ENCODE data around the gene FAM111A. TPM values are rescaled to one million over a fixed set of nuclear protein-coding genes. Genes with fewer than 3 reads are reported as not detected.
A peak's percentile ranks its signal among the peaks of the same experiment; 100 is the strongest.

FAM111A gene
- total RNA-seq, 5 donors from 2014 or later (not counting 1 experiment from before 2014, with no cell fraction given), result 75.9 to 90.2 (median 78.9) TPM

DNA sequence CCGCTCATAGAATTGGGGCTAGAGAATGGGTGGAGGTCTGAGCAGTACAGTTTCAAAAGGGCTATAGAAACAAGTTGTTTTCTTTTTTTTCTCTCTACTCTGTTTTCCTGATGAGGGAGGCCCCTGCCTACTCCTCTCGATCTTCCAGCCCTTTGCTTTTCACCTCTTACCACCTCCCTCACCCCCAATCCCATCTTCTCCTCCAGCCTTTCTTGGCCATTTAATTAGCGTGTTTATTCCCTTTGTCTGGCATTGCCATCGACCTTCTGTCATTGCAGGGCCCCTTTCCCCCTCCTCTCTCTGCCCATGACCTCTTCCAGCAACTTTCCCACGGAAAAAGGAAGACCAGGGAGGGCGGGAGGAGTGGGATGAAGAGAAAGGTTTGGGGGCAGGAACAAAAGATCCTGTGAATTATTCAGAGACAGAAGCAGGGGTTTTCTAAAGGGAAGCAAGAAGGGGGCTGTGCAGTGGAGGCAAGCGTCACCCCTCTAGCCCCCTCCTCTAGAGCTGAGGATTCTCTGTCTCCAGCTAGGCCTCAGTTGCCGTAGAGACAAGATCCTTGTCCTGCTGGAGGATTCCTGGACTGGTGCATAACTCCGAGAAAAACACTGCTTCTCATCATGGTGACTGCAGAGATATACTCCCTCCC is 42.2 kb downstream of the FAM111A start:
- Histone ChIP-seq H3K27me3 (replicated peaks in 1 of 2; ENCODE audit: control insufficient read depth in 2 of 2, extremely low read depth in 1 of 2, insufficient read depth in 2 of 2, low read length in 1 of 2) (peaks cover 0 to 13% of the 10 kb centered on the region in 2 experiments), H3K4me3 (ENCODE audit: control insufficient read depth in 1 of 2, extremely low read depth in 1 of 2, low read length in 1 of 2) (no peak overlapping the region), H3K36me3 (ENCODE audit: control insufficient read depth in 2 of 2, extremely low read depth in 1 of 2, insufficient read depth in 1 of 2, low read length in 1 of 2) (no peaks in the 10 kb centered on the region), H3K4me1 (ENCODE audit: control insufficient read depth in 1 of 2, extremely low read depth in 1 of 2, insufficient read depth in 2 of 2, low read length in 2 of 2) (no peaks in the 10 kb centered on the region), H3K9me3 (no peaks in the 10 kb centered on the region), H3K27ac (ENCODE audit: low read length) (no peak overlapping the region)
- H3K27me3 Mint-ChIP-seq, result peaks cover 0 to 4% of the 10 kb centered on the region in 2 donors
- no peak overlapping the region for H3K4me3 Mint-ChIP-seq
- DNase-seq (no peak), ATAC-seq (replicated peaks in 1 of 4) (no peak)
- peaks cover 9% of the 10 kb centered on the region for H3K36me3 Mint-ChIP-seq
- peaks cover 0 to under 1% (median 0%) of the 10 kb centered on the region in 3 donors for H3K9me3 Mint-ChIP-seq
- POLR2A ChIA-PET, result interaction anchor here (0.7 kb wide), 2 partner anchors 8 to 15 kb away, joined by 3 read pairs; no protein-coding TSS in a partner anchor
- H3K27ac Mint-ChIP-seq, result no peak overlapping the region
- 100% methylated on average over 1 of the region's 9 CpGs for WGBS (ENCODE audit: insufficient coverage)
- CTCF ChIA-PET, result interaction anchor here (0.8 to 3.0 kb wide), 3 partner anchors 14 to 18 kb away, joined by 3 to 33 read pairs (median 8); partner anchors contain the start of gene DTX4 (in 1 of the 2)
- peaks cover 0 to 2% (median 0%) of the 10 kb centered on the region in 3 donors for H3K4me1 Mint-ChIP-seq

DNA sequence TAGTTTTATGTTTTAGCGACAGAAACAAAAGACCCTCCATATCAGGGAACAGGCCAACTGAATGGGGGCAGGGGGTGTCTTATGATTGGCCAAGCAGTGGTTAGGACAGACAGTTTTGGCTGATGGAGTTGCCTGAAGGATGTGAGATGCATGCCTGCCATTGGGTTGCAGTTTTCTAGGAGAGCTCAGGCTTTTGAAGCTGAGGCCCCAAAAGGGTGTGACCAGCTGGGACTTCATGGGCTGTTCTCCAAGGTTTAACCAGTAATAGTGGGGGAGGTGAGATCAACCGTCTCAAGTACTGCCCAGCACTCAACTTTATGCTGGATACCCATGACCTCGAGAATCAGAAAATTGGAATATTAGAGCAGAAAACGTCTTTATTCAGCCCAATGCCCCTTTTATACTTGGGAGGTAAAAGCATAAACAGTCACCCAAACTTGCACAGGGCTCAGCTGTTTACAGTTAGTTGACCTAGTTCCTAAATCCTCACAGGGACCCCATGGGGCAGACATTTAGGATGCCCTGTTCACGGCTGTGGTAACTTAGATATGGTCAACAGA is 42.8 kb downstream of the FAM111A start:
- Mint-ChIP-seq H3K36me3 (peaks cover 9% of the 10 kb centered on the region), H3K9me3 (no peaks in the 10 kb centered on the region), H3K4me1 (peaks cover 0 to 2% (median 0%) of the 10 kb centered on the region in 3 donors), H3K27me3 (peaks cover 0 to 4% of the 10 kb centered on the region in 2 donors), H3K4me3 (no peak overlapping the region), H3K27ac (no peak overlapping the region)
- no peak for DNase-seq
- no peak for ATAC-seq (replicated peaks in 1 of 4)
- ChIA-PET CTCF (interaction anchor here (0.8 to 3.0 kb wide), 8 partner anchors 11 to 108 kb away, joined by 3 to 33 read pairs (median 6); partner anchors contain the start of gene DTX4 (in 2 of the 2)), POLR2A (interaction anchor here (0.7 kb wide), 2 partner anchors 9 to 14 kb away, joined by 3 read pairs; no protein-coding TSS in a partner anchor)
- 89% methylated on average over 1 of the region's 5 CpGs for WGBS (ENCODE audit: insufficient coverage)
- H3K36me3 ChIP-seq (ENCODE audit: control insufficient read depth in 2 of 2, extremely low read depth in 1 of 2, insufficient read depth in 1 of 2, low read length in 1 of 2), result no peaks in the 10 kb centered on the region
- peaks cover 0 to 13% of the 10 kb centered on the region in 2 experiments for H3K27me3 ChIP-seq (replicated peaks in 1 of 2; ENCODE audit: control insufficient read depth in 2 of 2, extremely low read depth in 1 of 2, insufficient read depth in 2 of 2, low read length in 1 of 2)
- H3K9me3 ChIP-seq, result no peaks in the 10 kb centered on the region
- H3K4me1 ChIP-seq (ENCODE audit: control insufficient read depth in 1 of 2, extremely low read depth in 1 of 2, insufficient read depth in 2 of 2, low read length in 2 of 2), result no peaks in the 10 kb centered on the region
- H3K4me3 ChIP-seq (ENCODE audit: control insufficient read depth in 1 of 2, extremely low read depth in 1 of 2, low read length in 1 of 2), result no peak overlapping the region
- no peak overlapping the region for H3K27ac ChIP-seq (ENCODE audit: low read length)

DNA sequence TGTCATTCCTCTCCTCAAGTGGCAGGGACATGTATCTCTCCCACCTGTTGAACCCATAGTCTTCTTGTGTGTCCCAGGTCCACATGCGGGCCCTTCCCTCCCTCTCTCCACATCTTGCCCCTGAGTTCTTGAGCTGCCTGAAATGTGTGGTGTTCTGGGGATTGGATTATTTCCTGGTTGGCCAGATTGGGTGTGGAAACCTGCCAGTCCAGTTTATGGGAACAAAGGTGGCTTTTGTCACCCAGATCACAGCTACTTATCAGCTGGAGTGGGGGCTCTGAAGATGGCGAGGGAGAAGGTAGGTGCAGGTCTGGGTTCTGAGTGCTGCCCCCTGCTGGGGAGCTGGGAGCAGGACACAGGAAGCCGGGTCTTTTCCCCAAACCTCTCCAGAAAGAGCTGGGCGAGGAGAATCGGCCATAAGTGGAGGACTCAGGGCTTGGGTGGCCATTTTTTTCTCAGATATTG is 43.5 kb downstream of the FAM111A start:
- Mint-ChIP-seq H3K27ac (no peak overlapping the region), H3K4me3 (no peak overlapping the region), H3K4me1 (peaks cover 0 to 2% (median 0%) of the 10 kb centered on the region in 3 donors), H3K36me3 (peaks cover 12% of the 10 kb centered on the region), H3K9me3 (no peaks in the 10 kb centered on the region), H3K27me3 (peaks cover 0 to 4% of the 10 kb centered on the region in 2 donors)
- ATAC-seq (replicated peaks in 1 of 4), result peak; percentile 54 to 71 (median 61)
- WGBS (ENCODE audit: insufficient coverage), result no CpG with 5 or more reads among the region's 5 CpGs
- Histone ChIP-seq H3K4me1 (ENCODE audit: control insufficient read depth in 1 of 2, extremely low read depth in 1 of 2, insufficient read depth in 2 of 2, low read length in 2 of 2) (no peaks in the 10 kb centered on the region), H3K4me3 (ENCODE audit: control insufficient read depth in 1 of 2, extremely low read depth in 1 of 2, low read length in 1 of 2) (no peak overlapping the region), H3K36me3 (ENCODE audit: control insufficient read depth in 2 of 2, extremely low read depth in 1 of 2, insufficient read depth in 1 of 2, low read length in 1 of 2) (no peaks in the 10 kb centered on the region), H3K27me3 (replicated peaks in 1 of 2; ENCODE audit: control insufficient read depth in 2 of 2, extremely low read depth in 1 of 2, insufficient read depth in 2 of 2, low read length in 1 of 2) (peaks cover 0 to 13% of the 10 kb centered on the region in 2 experiments), H3K27ac (ENCODE audit: low read length) (no peak overlapping the region), H3K9me3 (no peaks in the 10 kb centered on the region)
- ChIA-PET CTCF (interaction anchor here (0.7 to 3.0 kb wide), 13 partner anchors 12 to 483 kb away, joined by 3 to 33 read pairs (median 4); partner anchors contain the start of genes DTX4 (in 2 of the 2) and PATL1 (in 1 of the 2)), POLR2A (interaction anchor here in 1 of 2 donors (0.5 kb wide), 1 partner anchor 15 kb away, joined by 4 read pairs; no protein-coding TSS in a partner anchor)
- peak in 29 of 35 experiments; percentile 12 to 72 (median 38) for DNase-seq

DNA sequence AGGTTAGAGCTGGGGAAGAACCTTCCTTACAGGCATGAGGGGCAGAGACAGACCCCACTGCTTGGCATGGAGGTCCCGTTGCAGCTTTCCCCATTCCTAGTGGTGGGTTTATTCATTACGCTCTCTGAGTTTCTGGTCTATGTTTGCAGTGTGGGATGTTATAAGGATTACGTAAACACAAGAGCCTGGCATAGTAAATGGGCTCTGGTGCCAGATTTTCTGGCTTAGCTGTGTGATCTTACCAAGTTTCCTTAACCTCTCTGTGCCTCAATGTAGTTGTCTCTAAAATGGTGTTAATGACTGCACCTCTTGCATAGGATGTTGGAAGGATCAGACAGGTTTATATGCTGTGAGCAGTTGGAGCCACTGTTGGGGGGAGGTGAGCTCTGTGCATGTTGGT is 44.4 kb downstream of the FAM111A start:
- ChIA-PET CTCF (interaction anchor here (0.5 to 3.0 kb wide), 6 partner anchors 12 to 248 kb away, joined by 3 to 33 read pairs (median 8); partner anchors contain the start of gene DTX4 (in 2 of the 2)), POLR2A (no interaction called here)
- no peaks in the 10 kb centered on the region for H3K9me3 ChIP-seq
- Mint-ChIP-seq H3K9me3 (no peaks in the 10 kb centered on the region), H3K4me3 (no peak overlapping the region), H3K27ac (no peak overlapping the region), H3K36me3 (peaks cover 12% of the 10 kb centered on the region), H3K27me3 (peaks cover 0 to 4% of the 10 kb centered on the region in 2 donors), H3K4me1 (peaks cover 0 to 2% (median 0%) of the 10 kb centered on the region in 3 donors)
- ATAC-seq (replicated peaks in 1 of 4), result no peak
- 80% methylated on average over 2 of the region's 3 CpGs for WGBS (ENCODE audit: insufficient coverage)
- no peaks in the 10 kb centered on the region for H3K4me1 ChIP-seq (ENCODE audit: control insufficient read depth in 1 of 2, extremely low read depth in 1 of 2, insufficient read depth in 2 of 2, low read length in 2 of 2)
- H3K4me3 ChIP-seq (ENCODE audit: control insufficient read depth in 1 of 2, extremely low read depth in 1 of 2, low read length in 1 of 2), result no peak overlapping the region
- no peak for DNase-seq
- H3K27me3 ChIP-seq (replicated peaks in 1 of 2; ENCODE audit: control insufficient read depth in 2 of 2, extremely low read depth in 1 of 2, insufficient read depth in 2 of 2, low read length in 1 of 2), result peaks cover 0 to 13% of the 10 kb centered on the region in 2 experiments
- no peak overlapping the region for H3K27ac ChIP-seq (ENCODE audit: low read length)
- H3K36me3 ChIP-seq (ENCODE audit: control insufficient read depth in 2 of 2, extremely low read depth in 1 of 2, insufficient read depth in 1 of 2, low read length in 1 of 2), result no peaks in the 10 kb centered on the region

DNA sequence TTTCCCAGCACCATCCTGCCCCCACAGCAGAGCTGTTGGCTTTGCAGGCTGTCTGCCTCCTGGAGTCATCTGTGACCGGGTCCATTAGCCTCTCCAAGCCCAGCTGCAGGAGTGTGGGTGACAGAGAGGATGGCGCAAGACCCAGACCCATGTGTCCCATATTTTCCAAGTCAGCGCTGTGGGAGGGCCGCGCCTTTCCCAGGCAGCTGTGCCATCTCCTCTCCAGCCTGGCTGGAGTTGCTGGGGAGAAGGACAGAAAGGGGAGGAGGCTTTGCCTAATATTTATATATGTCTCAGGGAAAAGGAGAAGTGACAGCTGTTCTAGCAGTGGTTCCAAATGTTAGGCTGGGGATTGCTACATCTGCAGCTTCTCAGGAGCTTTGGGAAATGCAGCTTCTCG is 44.9 kb downstream of the FAM111A start:
- H3K27ac ChIP-seq (ENCODE audit: low read length), result no peak overlapping the region
- H3K27me3 ChIP-seq (replicated peaks in 1 of 2; ENCODE audit: control insufficient read depth in 2 of 2, extremely low read depth in 1 of 2, insufficient read depth in 2 of 2, low read length in 1 of 2), result peaks cover 0 to 10% of the 10 kb centered on the region in 2 experiments
- Mint-ChIP-seq H3K27me3 (peaks cover 0 to 4% of the 10 kb centered on the region in 2 donors), H3K9me3 (no peaks in the 10 kb centered on the region), H3K36me3 (peaks cover 12% of the 10 kb centered on the region), H3K4me3 (no peak overlapping the region), H3K4me1 (peaks cover 0 to 2% (median 0%) of the 10 kb centered on the region in 3 donors), H3K27ac (no peak overlapping the region)
- DNase-seq (no peak), ATAC-seq (replicated peaks in 1 of 4) (no peak)
- no peak overlapping the region for H3K4me3 ChIP-seq (ENCODE audit: control insufficient read depth in 1 of 2, extremely low read depth in 1 of 2, low read length in 1 of 2)
- H3K4me1 ChIP-seq (ENCODE audit: control insufficient read depth in 1 of 2, extremely low read depth in 1 of 2, insufficient read depth in 2 of 2, low read length in 2 of 2), result no peaks in the 10 kb centered on the region
- WGBS (ENCODE audit: insufficient coverage), result 33% methylated on average over 1 of the region's 6 CpGs
- H3K9me3 ChIP-seq, result no peaks in the 10 kb centered on the region
- POLR2A ChIA-PET, result no interaction called here
- CTCF ChIA-PET, result interaction anchor here (0.6 to 3.0 kb wide), 5 partner anchors 13 to 493 kb away, joined by 4 to 33 read pairs (median 8); partner anchors contain the start of gene DTX4 (in 2 of the 2)
- H3K36me3 ChIP-seq (ENCODE audit: control insufficient read depth in 2 of 2, extremely low read depth in 1 of 2, insufficient read depth in 1 of 2, low read length in 1 of 2), result no peaks in the 10 kb centered on the region

DNA sequence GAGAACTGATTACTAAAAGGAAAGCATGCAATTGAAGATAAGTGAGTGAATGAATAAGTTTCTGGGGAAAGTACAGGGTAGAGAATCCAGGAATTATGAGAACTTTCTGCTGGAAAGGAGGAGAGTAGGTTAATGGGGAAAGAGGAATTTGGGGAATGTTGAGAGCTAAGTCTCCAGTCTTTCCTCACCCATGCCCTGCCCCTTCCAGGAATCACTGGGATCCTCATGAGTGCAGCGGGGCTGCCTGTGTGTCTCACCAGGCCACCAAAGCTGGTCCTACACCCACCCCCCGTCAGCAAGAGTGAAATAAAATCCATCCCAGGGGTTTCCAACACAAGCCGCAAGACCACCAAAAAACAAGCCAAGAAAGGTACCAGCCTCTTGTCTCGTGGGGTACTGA is 46.3 kb downstream of the FAM111A start:
- ChIA-PET CTCF (no interaction called here), POLR2A (no interaction called here)
- H3K4me3 Mint-ChIP-seq, result no peak overlapping the region
- H3K27ac Mint-ChIP-seq, result no peak overlapping the region
- DNase-seq, result no peak
- H3K9me3 ChIP-seq, result no peaks in the 10 kb centered on the region
- no peak overlapping the region for H3K4me3 ChIP-seq (ENCODE audit: control insufficient read depth in 1 of 2, extremely low read depth in 1 of 2, low read length in 1 of 2)
- peaks cover 12% of the 10 kb centered on the region for H3K36me3 Mint-ChIP-seq
- H3K4me1 ChIP-seq (ENCODE audit: control insufficient read depth in 1 of 2, extremely low read depth in 1 of 2, insufficient read depth in 2 of 2, low read length in 2 of 2), result no peaks in the 10 kb centered on the region
- peaks cover 0 to 10% of the 10 kb centered on the region in 2 experiments for H3K27me3 ChIP-seq (replicated peaks in 1 of 2; ENCODE audit: control insufficient read depth in 2 of 2, extremely low read depth in 1 of 2, insufficient read depth in 2 of 2, low read length in 1 of 2)
- H3K36me3 ChIP-seq (ENCODE audit: control insufficient read depth in 2 of 2, extremely low read depth in 1 of 2, insufficient read depth in 1 of 2, low read length in 1 of 2), result no peaks in the 10 kb centered on the region
- peaks cover 0 to 2% (median 0%) of the 10 kb centered on the region in 3 donors for H3K4me1 Mint-ChIP-seq
- H3K9me3 Mint-ChIP-seq, result no peaks in the 10 kb centered on the region
- H3K27ac ChIP-seq (ENCODE audit: low read length), result no peak overlapping the region
- no peak for ATAC-seq (replicated peaks in 1 of 4)
- H3K27me3 Mint-ChIP-seq, result peaks cover 0 to 4% of the 10 kb centered on the region in 2 donors
- 86% methylated on average over 4 of the region's 4 CpGs for WGBS (ENCODE audit: insufficient coverage)

Measured in T-cell (primary cell).